K562 (cell line): ENCODE results near the gene CBFA2T3. TPM values are rescaled to one million over a fixed set of nuclear protein-coding genes. Genes with fewer than 3 reads are reported as not detected.

Source experiments
- ATAC-seq: fragments of 200-7000 bp; cut with Tn5 transposase; 3 replicates; pipeline ENCODE4 v1.9.1; 2020; ENCODE audit warnings: moderate library complexity
- BruUV-seq: library from RNA; stranded (reverse); fragments of 400-500 nt; replicated peaks from 2 replicates; lab custom pipeline; 2021; lab: Mats Ljungman, UMichigan
- CTCF ChIA-PET: fragments of 300-600 bp; formaldehyde crosslinking; extraction: SDS; loops from one replicate; lab custom pipeline; 2021; ENCODE audit warnings: low intra/inter-chr PET ratio; lab: Yijun Ruan, JAX
- POLR2A ChIA-PET: fragments of 300-600, 350-650 bp; sonication (Branson Sonifier 250); formaldehyde crosslinking; extraction: SDS; loops from one replicate; lab custom pipeline; 2021; ENCODE audit warnings: antibody characterized with exemption, inconsistent platforms; lab: Yijun Ruan, JAX
- DNase-seq, 4 experiments: peaks; one replicate each; pipeline versions ENCODE4 v3.0.0 to v3.0.0-alpha.2; 2011 to 2018; ENCODE audit warnings: low spot score in 3 of 4, mixed read lengths in 3 of 4; ENCODE audit errors: extremely low read depth in 1 of 4
- FAIRE-seq: peaks from 2 replicates; lab custom pipeline; 2011; peaks lifted over from hg19 to GRCh38; lab: Jason Lieb, UNC
- H2AFZ ChIP-seq: 2 replicates; pipeline ENCODE4 v1.6.0; 2011; ENCODE audit warnings: low read depth, low read length, control low read depth, inconsistent platforms
- H3K27ac ChIP-seq: fragments of 200-600 bp; 3 replicates; pipeline ENCODE4 v1.8.0; 2011; ENCODE audit warnings: low read depth, mild to moderate bottlenecking, control low read depth, inconsistent platforms, low read length, moderate library complexity, mixed read lengths; ENCODE audit errors: extremely low read depth
- H3K27me3 ChIP-seq, 2 experiments: fragments of 300-600 bp in 1 of 2; 2 replicates in 1 of 2; 3 replicates in 1 of 2; pipeline versions ENCODE4 v1.6.0 to v1.8.0; 2011; ENCODE audit warnings: inconsistent platforms in 2 of 2, low read length in 2 of 2, mild to moderate bottlenecking in 1 of 2, mixed read lengths in 1 of 2, moderate library complexity in 1 of 2; ENCODE audit not compliant: control insufficient read depth in 2 of 2, insufficient read depth in 2 of 2
- H3K36me3 ChIP-seq: fragments of 300-600 bp; 3 replicates; pipeline ENCODE4 v1.8.0; 2011; ENCODE audit warnings: mild to moderate bottlenecking, low read length, inconsistent platforms; ENCODE audit not compliant: control insufficient read depth, insufficient read depth
- H3K4me1 ChIP-seq, 2 experiments: fragments of 200-600 bp in 1 of 2; replicated peaks in 1 of 2; 2 replicates in 1 of 2; 3 replicates in 1 of 2; pipeline versions ENCODE4 v1.5.1 to v1.8.0; 2011; ENCODE audit warnings: inconsistent platforms in 2 of 2, low read length in 2 of 2, mild to moderate bottlenecking in 1 of 2, mixed read lengths in 1 of 2, moderate library complexity in 1 of 2; ENCODE audit not compliant: control insufficient read depth in 2 of 2, insufficient read depth in 2 of 2
- H3K4me2 ChIP-seq: 2 replicates; pipeline ENCODE4 v1.6.1; 2011; ENCODE audit warnings: low read length, control low read depth, inconsistent platforms, mixed read lengths; ENCODE audit not compliant: insufficient read depth
- H3K4me3 ChIP-seq: fragments of 200-600 bp; sonication (generic), shearing (Covaris generic); 2 replicates; pipeline ENCODE4 v1.5.1; 2016; ENCODE audit warnings: control low read depth, inconsistent platforms
- H3K79me2 ChIP-seq: fragments of 200-600 bp; 3 replicates; pipeline ENCODE4 v1.8.0; 2011; ENCODE audit warnings: low read length, inconsistent platforms; ENCODE audit not compliant: control insufficient read depth, insufficient read depth
- H3K9ac ChIP-seq, 2 experiments: 2 replicates each; pipeline versions ENCODE4 v1.6.0 to v1.6.1; 2011; ENCODE audit warnings: low read depth in 2 of 2, low read length in 2 of 2, control low read depth in 1 of 2, inconsistent platforms in 1 of 2, mild to moderate bottlenecking in 1 of 2, mixed read lengths in 1 of 2; ENCODE audit not compliant: insufficient read depth in 1 of 2
- H3K9me1 ChIP-seq: one replicate; pipeline ENCODE4 v1.6.0; 2011; ENCODE audit warnings: inconsistent platforms, mild to moderate bottlenecking, low read length, moderate library complexity; ENCODE audit not compliant: control insufficient read depth, insufficient read depth
- H3K9me3 ChIP-seq: replicated peaks from 2 replicates; pipeline ENCODE4 v1.5.1; 2011; ENCODE audit warnings: low read depth, low read length, inconsistent platforms; ENCODE audit not compliant: control insufficient read depth, insufficient read depth
- H4K20me1 ChIP-seq: replicated peaks from 2 replicates; pipeline ENCODE4 v1.6.1; 2011; ENCODE audit warnings: low read length, inconsistent platforms, mixed read lengths; ENCODE audit not compliant: control insufficient read depth, insufficient read depth
- ARNT ChIP-seq, 2 experiments: fragments of 450-650 bp; IDR thresholded peaks; 2 replicates each; pipeline ENCODE4 v1.6.1; 2016; ENCODE audit warnings: mild to moderate bottlenecking in 1 of 2
- ATF1 ChIP-seq, 2 experiments: fragments of 450-650 bp in 1 of 2; IDR thresholded peaks; 2 replicates each; pipeline ENCODE4 v1.6.1; 2016; ENCODE audit warnings: missing compliant biosample characterization in 1 of 2, missing genetic modification characterization in 1 of 2
- DDX20 ChIP-seq: fragments of 450-650 bp; IDR thresholded peaks from 2 replicates; pipeline ENCODE4 v1.6.1; 2016; ENCODE audit warnings: missing genetic modification characterization, low read depth, mild to moderate bottlenecking, missing compliant biosample characterization, moderate library complexity
- EZH2 ChIP-seq: IDR thresholded peaks from 2 replicates; pipeline ENCODE4 v1.6.1; 2012; ENCODE audit warnings: low read depth, mild to moderate bottlenecking, inconsistent platforms, low read length, borderline replicate concordance
- FIP1L1 ChIP-seq: fragments of 200-400 bp; formaldehyde crosslinking; IDR thresholded peaks from 2 replicates; pipeline ENCODE4 v1.6.1; 2018; ENCODE audit warnings: mild to moderate bottlenecking, low read depth, low read length; ENCODE audit not compliant: poor library complexity, severe bottlenecking
- HLTF ChIP-seq: fragments of 450-650 bp; IDR thresholded peaks from 2 replicates; pipeline ENCODE4 v1.6.1; 2016
- HMGN3 ChIP-seq: IDR thresholded peaks from 2 replicates; pipeline ENCODE4 v1.6.1; 2011; ENCODE audit warnings: borderline replicate concordance, low read depth, mild to moderate bottlenecking, mixed read lengths, low read length; ENCODE audit not compliant: insufficient read length; ENCODE audit errors: extremely low read depth
- MAFK ChIP-seq: IDR thresholded peaks from 2 replicates; pipeline ENCODE4 v1.6.1; 2011; ENCODE audit warnings: low read length, improper control_type of control experiment
- MEIS2 ChIP-seq: fragments of 450-650 bp; IDR thresholded peaks from 2 replicates; pipeline ENCODE4 v1.6.1; 2014; ENCODE audit warnings: mild to moderate bottlenecking; ENCODE audit not compliant: partially characterized antibody
- NFXL1 ChIP-seq: fragments of 450-650 bp; formaldehyde crosslinking; IDR thresholded peaks from 2 replicates; pipeline ENCODE4 v1.4.0; 2021; ENCODE audit warnings: mild to moderate bottlenecking
- POLR2G ChIP-seq: fragments of 200-400 bp; formaldehyde crosslinking; IDR thresholded peaks from 2 replicates; pipeline ENCODE4 v1.6.1; 2017; ENCODE audit warnings: low read depth, mild to moderate bottlenecking, antibody characterized with exemption, low read length, moderate library complexity
- SREBF1 ChIP-seq: fragments of 150-350 bp; IDR thresholded peaks from 2 replicates; pipeline ENCODE4 v1.6.1; 2014; ENCODE audit warnings: antibody characterized with exemption, low read depth, low read length, borderline replicate concordance
- SUPT5H ChIP-seq: fragments of 450-650 bp; IDR thresholded peaks from 2 replicates; pipeline ENCODE4 v1.6.1; 2016
- ZC3H4 ChIP-seq: sonication (generic); formaldehyde crosslinking; IDR thresholded peaks from 2 replicates; pipeline ENCODE4 v1.9.0; 2021; ENCODE audit warnings: missing genetic modification reagents, borderline replicate concordance
- ZNF407 ChIP-seq: fragments of 450-650 bp; IDR thresholded peaks from 2 replicates; pipeline ENCODE4 v1.6.1; 2016; ENCODE audit warnings: low read depth
- ZNF696 ChIP-seq: fragments of 250-450 bp; sonication (Bioruptor Pico); conservative IDR thresholded peaks from 2 replicates; pipeline ENCODE4 v1.4.0; 2020; ENCODE audit warnings: mild to moderate bottlenecking, moderate library complexity
- ZNF778 ChIP-seq: fragments of 450-650 bp; formaldehyde crosslinking; IDR thresholded peaks from 2 replicates; pipeline ENCODE4 v1.4.0; 2020; ENCODE audit warnings: mild to moderate bottlenecking, moderate library complexity
- whole genome bisulfite sequencing: fragments of 100-300 bp; shearing (Covaris generic); methylation state at CpG from one replicate; pipeline ENCODE4 v1.1.6; 2016; ENCODE audit warnings: low coverage, mixed read lengths; ENCODE audit not compliant: insufficient coverage; ENCODE audit errors: missing lambda C conversion rate; 5-methylcytosine and 5-hydroxymethylcytosine counted together
- in situ Hi-C: fragments of 300-500 bp; cut with MboI; formaldehyde crosslinking; loops from 4 replicates; pipeline ENCODE4 v1.15.0; 2018; ENCODE audit warnings: inconsistent platforms, mixed read lengths
- intact Hi-C: fragments of 100-400 bp; cut with micrococcal nuclease; formaldehyde crosslinking; loops from 2 replicates; pipeline ENCODE4 v1.14.2; 2022
- polyA plus RNA-seq, 8 experiments: library from polyadenylated mRNA; depleted of rRNA in 4 of 8; stranded (reverse) in 5 of 8; unstranded in 3 of 8; fragments of >200 nt; fragmentation: Nextera tagmentation in 2 of 8; fragmentation: Illumina TruSeq in 1 of 8; extraction: Ambion mirVana in 2 of 8; extraction: Trizol in 1 of 8; gene quantifications; 2 replicates each; pipeline versions ENCODE4 v1.2.1 to v1.2.3, GENCODE V29; 2011 to 2014; ENCODE audit warnings: inconsistent platforms in 1 of 8, missing spikeins in 1 of 8
- total RNA-seq, 7 experiments: library from RNA; depleted of rRNA in 6 of 7; stranded (reverse); fragments of >200 nt in 6 of 7; fragmentation: Illumina TruSeq in 2 of 7; extraction: Trizol in 2 of 7; gene quantifications; 2 replicates each; pipeline versions ENCODE4 v1.2.1 to v1.2.3, GENCODE V29; 2011 to 2021; ENCODE audit warnings: low replicate concordance in 1 of 7

CBFA2T3 gene
- total and polyA plus RNA-seq, 9 of the 15 experiments (the other 6 are each of a cell fraction or from before 2014, with no cell fraction given) = 2.3 to 145 (median 6.7) TPM

GRCh38 chr16:88970050-88970449 lies 7.0 kb downstream of the CBFA2T3 start:
- H3K79me2 ChIP-seq = peaks cover 100% of the 10 kb centered on the region
- H3K4me3 ChIP-seq = no peak overlapping the region
- peaks cover 75% of the 10 kb centered on the region for H4K20me1 ChIP-seq
- no peak for FAIRE-seq
- H3K36me3 ChIP-seq = peaks cover 99% of the 10 kb centered on the region
- H3K27ac ChIP-seq = no peak overlapping the region
- no peak overlapping the region for H2AFZ ChIP-seq
- POLR2A ChIA-PET = interaction anchor here (0.5 to 1.1 kb wide), 2 partner anchors 9 to 516 kb away, joined by 3 to 4 read pairs; no protein-coding TSS in a partner anchor
- no peak for DNase-seq
- intact Hi-C loops (loop anchor here (10.0 kb wide), 1 partner anchor 195 kb away; no protein-coding TSS in a partner anchor), in situ Hi-C loops (no loop called here)
- no peak overlapping the region for H3K4me2 ChIP-seq
- no TSS peak for BruUV-seq
- 89% methylated on average over 9 of the region's 20 CpGs for WGBS
- no peak for ATAC-seq
- H3K9me3 ChIP-seq = no peaks in the 10 kb centered on the region
- no peaks in the 10 kb centered on the region for H3K27me3 ChIP-seq
- H3K9me1 ChIP-seq = no peaks in the 10 kb centered on the region
- peak overlapping the region in 1 of 2 experiments; percentile 74; a peak in 1 of 4 replicates for H3K9ac ChIP-seq
- peaks cover 16 to 90% of the 10 kb centered on the region in 2 experiments; a peak in 3 of 5 replicates for H3K4me1 ChIP-seq
- CTCF ChIA-PET = no interaction called here
- no peak for TF ChIP-seq NFXL1
- TF ChIP-seq SREBF1 = no peak
- TF ChIP-seq MEIS2 = no peak
- TF ChIP-seq DDX20 (tag) = no peak
- TF ChIP-seq ARNT (IDR thresholded peaks at IDR 0.05) = no peak
- peak; percentile 12 for TF ChIP-seq HMGN3
- no peak for TF ChIP-seq EZH2
- no peak for TF ChIP-seq ZNF778 (CRISPR knock-in tag)
- no peak for TF ChIP-seq SUPT5H
- no peak for TF ChIP-seq ATF1 (CRISPR knock-in tag; IDR thresholded peaks at IDR 0.05)
- TF ChIP-seq ATF1 (tag; IDR thresholded peaks at IDR 0.05) = no peak
- no peak for TF ChIP-seq HLTF
- TF ChIP-seq FIP1L1 = peak; percentile 75
- no peak for TF ChIP-seq ZNF407
- TF ChIP-seq ZC3H4 (CRISPR knock-in tag) = 0 out of 2 replicates have a peak, but pooled peaks have one; percentile 30
- TF ChIP-seq POLR2G = peak; percentile 5; the same call in 1 of the 2 replicates
- no peak for TF ChIP-seq MAFK
- no peak for TF ChIP-seq ZNF696 (CRISPR knock-in tag)
